Upper lobe of left lung (tissue), 6 donors: ENCODE data around the gene SLC38A2. TPM values are rescaled to one million over a fixed set of nuclear protein-coding genes. Genes with fewer than 3 reads are reported as not detected.
A peak's percentile ranks its signal among the peaks of the same experiment; 100 is the strongest.

ENCODE experiments used
- ATAC-seq, 2 donors: fragments of 200-7000 bp; cut with Tn5 transposase; one replicate each; pipeline ENCODE4 v1.9.1; 2022; ENCODE audit warnings: mild to moderate bottlenecking in 2 of 2, moderate library complexity in 2 of 2; ENCODE audit not compliant: low FRiP score in 2 of 2
- DNase-seq, 2 donors: peaks; one replicate each; pipeline ENCODE4 v3.0.0-alpha.2; 2019 to 2020
- H3K27ac ChIP-seq, 4 donors: fragments of 200-600 bp; sonication (generic); one replicate each; pipeline ENCODE4 v1.5.1; 2016 to 2019
- H3K27me3 ChIP-seq, 4 donors: fragments of 200-600 bp; sonication (generic); one replicate each; pipeline ENCODE4 v1.5.1; 2017 to 2019
- H3K36me3 ChIP-seq, 4 donors: fragments of 200-600 bp; sonication (generic); one replicate each; pipeline ENCODE4 v1.5.1; 2016 to 2019
- H3K4me1 ChIP-seq, 4 donors: fragments of 200-600 bp; sonication (generic); one replicate each; pipeline ENCODE4 v1.5.1; 2018 to 2019
- H3K4me3 ChIP-seq, 4 donors: fragments of 200-600 bp; sonication (generic); one replicate each; pipeline ENCODE4 v1.5.1; 2017 to 2019; ENCODE audit warnings: mild to moderate bottlenecking in 2 of 4, moderate library complexity in 1 of 4
- H3K9me3 ChIP-seq, 4 donors: fragments of 200-600 bp; sonication (generic); one replicate each; pipeline ENCODE4 v1.5.1; 2018 to 2019
- CTCF ChIP-seq, 6 experiments: fragments of 450-650 bp in 4 of 6; fragments of 200-600 bp in 2 of 6; sonication (generic) in 2 of 6; IDR thresholded peaks; one replicate each; pipeline ENCODE4 v1.5.1; 2016 to 2019; ENCODE audit warnings: antibody characterized with exemption in 6 of 6
- EP300 ChIP-seq, 4 donors: sonication (generic); formaldehyde crosslinking; IDR thresholded peaks; one replicate each; pipeline ENCODE4 v1.5.1; 2017; ENCODE audit warnings: antibody characterized with exemption in 4 of 4, control low read depth in 2 of 4
- POLR2A ChIP-seq, 4 donors: fragments of 450-650 bp; IDR thresholded peaks; one replicate each; pipeline ENCODE4 v1.5.1; 2016 to 2017; ENCODE audit warnings: antibody characterized with exemption in 4 of 4, mild to moderate bottlenecking in 2 of 4
- POLR2AphosphoS5 ChIP-seq, 2 donors: sonication (generic); formaldehyde crosslinking; IDR thresholded peaks; one replicate each; pipeline ENCODE4 v1.5.1; 2017; ENCODE audit warnings: antibody characterized with exemption in 2 of 2
- WGBS, 2 donors: methylation state at CpG; one replicate each; pipeline ENCODE4 v1.1.5; 2017 to 2018; 5-methylcytosine and 5-hydroxymethylcytosine counted together
- total RNA-seq, 6 donors: library from RNA; depleted of rRNA in 4 of 6; stranded (reverse); fragments of >200 nt in 4 of 6; gene quantifications; one replicate each; pipeline versions ENCODE4 v1.1.0 to v1.2.1, GENCODE V29; 2016 to 2021
- donor health status: DM: no; HTN: no; CAD: no; lungs with moderate emphysema.
- donor health status: DM: no; HTN: yes; CAD: no; lungs with severe emphysema.

SLC38A2 gene
- total RNA-seq, 6 donors from 2014 or later: 104 to 409 (median 223) TPM

- H3K27ac ChIP-seq: no peak overlapping the region
- no peak overlapping the region for H3K4me3 ChIP-seq
- H3K36me3 ChIP-seq: no peaks in the 10 kb centered on the region
- H3K4me1 ChIP-seq: peaks cover 0 to 5% (median 0%) of the 10 kb centered on the region in 4 donors
- no peaks in the 10 kb centered on the region for H3K9me3 ChIP-seq
- DNase-seq (no peak), ATAC-seq (no peak)
- whole genome bisulfite sequencing, 2 donors: 98 to 100% methylated on average over 5 of the region's 5 CpGs
- H3K27me3 ChIP-seq: no peaks in the 10 kb centered on the region
- no peak for TF ChIP-seq POLR2AphosphoS5 (IDR thresholded peaks at IDR 0.05)
- no peak for TF ChIP-seq POLR2A (IDR thresholded peaks at IDR 0.05)
Measured at GRCh38 chr12:46396826-46397225, 24.3 kb upstream of the SLC38A2 start.

DNA sequence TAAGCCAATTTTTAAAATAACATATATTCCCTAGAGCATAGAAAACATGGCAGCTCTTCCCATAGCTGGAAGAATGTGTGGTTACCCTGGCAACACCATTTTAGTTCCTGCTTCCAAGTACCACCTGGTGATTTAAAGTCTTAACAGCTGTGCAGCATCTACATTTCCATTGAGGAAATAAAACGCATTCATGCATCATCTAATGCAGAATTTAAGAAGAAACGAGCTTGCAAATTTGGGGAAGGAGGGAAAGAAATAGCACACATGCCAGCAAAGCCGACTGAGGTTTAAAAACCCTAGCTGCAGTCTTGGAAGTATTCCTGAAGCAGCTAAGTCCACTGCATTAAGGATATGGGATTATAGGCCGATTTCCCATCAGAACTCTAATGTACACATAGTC is 22.8 kb upstream of the SLC38A2 start:
- Histone ChIP-seq H3K27me3 (no peaks in the 10 kb centered on the region), H3K36me3 (no peaks in the 10 kb centered on the region), H3K4me3 (no peak overlapping the region), H3K4me1 (peaks cover 7 to 8% (median 7%) of the 10 kb centered on the region in 4 donors), H3K27ac (no peak overlapping the region), H3K9me3 (no peaks in the 10 kb centered on the region)
- TF ChIP-seq POLR2A (IDR thresholded peaks at IDR 0.05): no peak
- TF ChIP-seq POLR2AphosphoS5 (IDR thresholded peaks at IDR 0.05): no peak
- TF ChIP-seq CTCF (IDR thresholded peaks at IDR 0.05): no peak
- TF ChIP-seq EP300 (IDR thresholded peaks at IDR 0.05): no peak
- DNase-seq (no peak), ATAC-seq (no peak)
- 83 to 87% methylated on average over 4 of the region's 4 CpGs for WGBS, 2 donors

- Histone ChIP-seq H3K27me3 (no peaks in the 10 kb centered on the region), H3K36me3 (no peaks in the 10 kb centered on the region), H3K4me1 (peaks cover 21 to 32% (median 27%) of the 10 kb centered on the region in 4 donors), H3K27ac (peak overlapping the region in 2 of 4 donors; percentile 23 to 56), H3K9me3 (no peaks in the 10 kb centered on the region), H3K4me3 (no peak overlapping the region)
- no peak for DNase-seq
- ATAC-seq: peak in 1 of 2 donors; percentile 69
- 78 to 85% methylated on average over 1 of the region's 1 CpG for WGBS, 2 donors
- no peak for TF ChIP-seq EP300 (IDR thresholded peaks at IDR 0.05)
Measured at GRCh38 chr12:46391630-46392029, 19.1 kb upstream of the SLC38A2 start.

DNA sequence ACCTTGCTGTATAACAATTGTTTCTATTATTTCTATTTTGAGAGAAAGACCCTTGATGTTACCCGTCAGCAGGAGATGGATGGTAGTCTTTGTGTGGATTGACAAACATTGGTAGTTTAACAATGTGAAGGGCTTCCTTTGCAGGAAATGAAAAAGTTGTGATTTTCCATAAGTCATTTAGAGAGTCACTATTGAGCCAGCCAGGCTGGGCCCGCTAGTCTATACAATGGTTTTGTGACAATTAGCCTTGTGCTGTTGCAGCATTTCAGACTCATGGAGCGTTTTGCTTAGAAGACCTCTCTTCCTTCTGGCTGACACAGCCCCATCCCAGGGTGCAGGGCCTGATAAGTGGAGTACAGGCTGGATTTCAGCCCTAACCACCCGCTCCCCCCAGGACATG is 18.3 kb upstream of the SLC38A2 start:
- Histone ChIP-seq H3K27ac (peak overlapping the region in 2 of 4 donors; percentile 23 to 56), H3K27me3 (no peaks in the 10 kb centered on the region), H3K36me3 (no peaks in the 10 kb centered on the region), H3K4me1 (peaks cover 29 to 37% (median 34%) of the 10 kb centered on the region in 4 donors), H3K4me3 (no peak overlapping the region), H3K9me3 (no peaks in the 10 kb centered on the region)
- ATAC-seq (no peak), DNase-seq (no peak)
- TF ChIP-seq POLR2AphosphoS5 (IDR thresholded peaks at IDR 0.05) (no peak), POLR2A (IDR thresholded peaks at IDR 0.05) (no peak), EP300 (IDR thresholded peaks at IDR 0.05) (no peak), CTCF (IDR thresholded peaks at IDR 0.05) (no peak)
- WGBS, 2 donors: 75 to 84% methylated on average over 4 of the region's 4 CpGs

DNA sequence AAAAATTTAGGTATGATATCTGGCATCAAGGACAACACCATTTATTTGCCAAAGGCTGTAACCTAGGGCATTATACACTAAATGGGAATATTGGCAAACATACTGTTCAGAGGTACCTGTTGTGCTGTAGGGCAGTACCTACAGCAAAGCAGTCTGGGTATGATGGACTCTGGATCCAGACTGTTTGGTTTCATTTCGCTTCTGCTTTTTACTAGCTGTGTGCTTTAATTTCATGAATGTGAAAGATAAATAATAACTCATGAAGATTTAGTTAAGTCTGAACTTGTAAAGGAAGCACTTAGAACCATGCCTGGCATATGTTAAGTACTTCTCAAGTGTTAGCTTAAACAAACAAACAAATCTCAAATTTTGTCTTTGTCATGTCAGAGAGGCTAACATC is 17.7 kb upstream of the SLC38A2 start:
- TF ChIP-seq POLR2A (IDR thresholded peaks at IDR 0.05) (no peak), CTCF (IDR thresholded peaks at IDR 0.05) (no peak), EP300 (IDR thresholded peaks at IDR 0.05) (no peak), POLR2AphosphoS5 (IDR thresholded peaks at IDR 0.05) (no peak)
- ATAC-seq: no peak
- peaks cover 31 to 42% (median 38%) of the 10 kb centered on the region in 4 donors for H3K4me1 ChIP-seq
- no peak overlapping the region for H3K4me3 ChIP-seq
- H3K9me3 ChIP-seq: no peaks in the 10 kb centered on the region
- H3K27ac ChIP-seq: peak overlapping the region in 2 of 4 donors; percentile 23 to 56
- 53 to 62% methylated on average over 1 of the region's 1 CpG for WGBS, 2 donors
- no peak for DNase-seq
- H3K27me3 ChIP-seq: no peaks in the 10 kb centered on the region
- H3K36me3 ChIP-seq: no peaks in the 10 kb centered on the region

GRCh38 chr12:46389031-46389616 is 16.6 kb upstream of the SLC38A2 start:
- DNase-seq (no peak), ATAC-seq (peak; percentile 50 to 66)
- H3K4me3 ChIP-seq: no peak overlapping the region
- H3K4me1 ChIP-seq: peaks cover 37 to 53% (median 49%) of the 10 kb centered on the region in 4 donors
- 81 to 82% methylated on average over 2 of the region's 2 CpGs for WGBS, 2 donors
- H3K27me3 ChIP-seq: no peaks in the 10 kb centered on the region
- H3K36me3 ChIP-seq: no peaks in the 10 kb centered on the region
- TF ChIP-seq EP300 (IDR thresholded peaks at IDR 0.05) (peak in 2 of 4 donors; percentile 45 to 90), POLR2AphosphoS5 (IDR thresholded peaks at IDR 0.05) (peak; percentile 40 to 79), CTCF (IDR thresholded peaks at IDR 0.05) (no peak)
- H3K27ac ChIP-seq: peak overlapping the region in 3 of 4 donors; percentile 4 to 45 (median 36)
- H3K9me3 ChIP-seq: no peaks in the 10 kb centered on the region
